WTC11 (cell line): ENCODE results near the gene RAB18.

ENCODE experiments used
- ATF1 ChIP-seq: sonication (generic); formaldehyde crosslinking; IDR thresholded peaks from 2 replicates; pipeline ENCODE4 v1.8.1; 2023; ENCODE audit warnings: mild to moderate bottlenecking, moderate library complexity, missing genetic modification reagents
- CREB1 ChIP-seq: sonication (generic); formaldehyde crosslinking; IDR thresholded peaks from 2 replicates; pipeline ENCODE4 v1.8.0; 2023; ENCODE audit warnings: mild to moderate bottlenecking, missing genetic modification reagents
- CTCF ChIP-seq: fragments of 200-600 bp; IDR thresholded peaks from 2 replicates; pipeline ENCODE4 v1.8.0; 2022; ENCODE audit warnings: antibody characterized with exemption
- E2F1 ChIP-seq: sonication (generic); formaldehyde crosslinking; IDR thresholded peaks from 2 replicates; pipeline ENCODE4 v1.8.0; 2022; ENCODE audit warnings: mild to moderate bottlenecking, missing genetic modification reagents
- E2F4 ChIP-seq: sonication (generic); formaldehyde crosslinking; IDR thresholded peaks from 2 replicates; pipeline ENCODE4 v1.8.1; 2022; ENCODE audit warnings: low read depth, mild to moderate bottlenecking, moderate library complexity, missing genetic modification reagents, borderline replicate concordance
- FOXK1 ChIP-seq: sonication (generic); formaldehyde crosslinking; IDR thresholded peaks from 2 replicates; pipeline ENCODE4 v1.8.0; 2022; ENCODE audit warnings: mild to moderate bottlenecking, moderate library complexity, missing genetic modification reagents
- NR3C1 ChIP-seq: sonication (generic); formaldehyde crosslinking; conservative IDR thresholded peaks from 2 replicates; pipeline ENCODE4 v1.8.1; 2023; ENCODE audit warnings: low read depth, mild to moderate bottlenecking, missing genetic modification reagents
- OVOL2 ChIP-seq: fragments of 250-450 bp; sonication (Bioruptor Pico); IDR thresholded peaks from 2 replicates; pipeline ENCODE4 v1.9.0; 2021; ENCODE audit warnings: mild to moderate bottlenecking, borderline replicate concordance
- PRDM15 ChIP-seq: sonication (generic); formaldehyde crosslinking; IDR thresholded peaks from 2 replicates; pipeline ENCODE4 v1.8.0; 2022; ENCODE audit warnings: missing genetic modification reagents
- SMAD3 ChIP-seq: sonication (generic); formaldehyde crosslinking; IDR thresholded peaks from 2 replicates; pipeline ENCODE4 v1.8.0; 2022; ENCODE audit warnings: missing genetic modification reagents, mild to moderate bottlenecking, borderline replicate concordance
- SP1 ChIP-seq: sonication (generic); formaldehyde crosslinking; conservative IDR thresholded peaks from 2 replicates; pipeline ENCODE4 v1.8.1; 2022; ENCODE audit warnings: missing genetic modification reagents
- USF2 ChIP-seq: sonication (generic); formaldehyde crosslinking; IDR thresholded peaks from 2 replicates; pipeline ENCODE4 v1.8.1; 2023; ENCODE audit warnings: mild to moderate bottlenecking, missing genetic modification reagents, moderate library complexity
- ZNF317 ChIP-seq: sonication (generic); formaldehyde crosslinking; IDR thresholded peaks from 2 replicates; pipeline ENCODE4 v1.8.1; 2023; ENCODE audit warnings: low read depth, mild to moderate bottlenecking, moderate library complexity, missing genetic modification reagents, borderline replicate concordance

- TF ChIP-seq CTCF (no peak), ZNF317 (CRISPR knock-in tag) (no peak), E2F4 (CRISPR knock-in tag) (no peak), FOXK1 (CRISPR knock-in tag) (no peak), NR3C1 (CRISPR knock-in tag) (no peak), USF2 (CRISPR knock-in tag) (no peak), ATF1 (CRISPR knock-in tag) (no peak), SP1 (CRISPR knock-in tag) (no peak), SMAD3 (CRISPR knock-in tag) (no peak), E2F1 (CRISPR knock-in tag) (no peak), PRDM15 (no peak), CREB1 (CRISPR knock-in tag) (no peak), OVOL2 (CRISPR knock-in tag) (no peak)
These were observed 552 bp upstream of the RAB18 start for GRCh38 chr10:27503498-27504006.
